Prostate gland (tissue), 2 donors: ENCODE measurements around the gene CR1.
"Not testable (repeated sequence)": the region's sequence is repeated elsewhere in the genome, so short reads cannot be mapped to it uniquely, and the experiment has no call there.

ENCODE experiments used
- CTCF ChIP-seq, 4 experiments: fragments of 200-600 bp in 2 of 4; fragments of 450-650 bp in 2 of 4; sonication (generic) in 2 of 4; IDR thresholded peaks; 1 replicate in 3 of 4; 2 replicates in 1 of 4; pipeline ENCODE4 v1.5.1; 2016 to 2019; ENCODE audit warnings: antibody characterized with exemption in 4 of 4, mild to moderate bottlenecking in 2 of 4, moderate library complexity in 2 of 4
- POLR2AphosphoS5 ChIP-seq: sonication (generic); formaldehyde crosslinking; IDR thresholded peaks from one replicate; pipeline ENCODE4 v1.6.1; 2017; ENCODE audit warnings: antibody characterized with exemption

DNA sequence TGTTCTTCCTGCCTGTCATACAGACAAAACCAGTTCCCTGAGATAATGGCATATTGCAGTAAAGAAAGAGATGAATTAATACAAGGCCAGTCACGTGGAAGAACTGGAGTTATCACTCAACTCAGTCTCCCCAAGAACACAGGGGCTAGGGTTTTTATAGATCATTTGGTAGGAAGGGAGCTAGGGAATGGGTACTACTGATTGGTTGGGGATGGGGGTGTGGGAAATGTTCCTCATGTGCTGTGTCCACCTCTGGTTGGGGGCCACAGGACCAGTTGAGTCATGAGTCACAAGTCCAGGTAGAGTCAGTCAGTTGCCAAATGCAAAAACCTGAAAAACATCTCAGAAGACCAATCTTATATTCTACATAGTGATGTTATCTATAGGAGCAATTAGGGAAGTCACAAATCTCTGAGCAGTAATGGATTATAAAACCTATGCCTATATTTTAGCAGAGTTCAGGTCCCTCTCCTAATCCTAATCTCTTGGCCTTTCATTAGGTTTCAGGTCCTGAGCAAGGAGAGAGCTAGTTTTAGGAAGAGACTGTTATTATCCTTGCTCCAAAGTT, 129.6 kb downstream of the CR1 start:
- TF ChIP-seq POLR2AphosphoS5; CTCF (IDR thresholded peaks at IDR 0.05): not testable (repeated sequence)
